HG03139 (cell line): ENCODE data around the gene D2HGDH.
"Not testable (repeated sequence)": the region's sequence is repeated elsewhere in the genome, so short reads cannot be mapped to it uniquely, and the experiment has no call there.

Source experiments
- ATAC-seq: cut with Tn5 transposase; IDR thresholded peaks from one replicate; pipeline ENCODE4 v1.9.1; 2021; ENCODE audit not compliant: unreplicated experiment

The D2HGDH gene

DNA sequence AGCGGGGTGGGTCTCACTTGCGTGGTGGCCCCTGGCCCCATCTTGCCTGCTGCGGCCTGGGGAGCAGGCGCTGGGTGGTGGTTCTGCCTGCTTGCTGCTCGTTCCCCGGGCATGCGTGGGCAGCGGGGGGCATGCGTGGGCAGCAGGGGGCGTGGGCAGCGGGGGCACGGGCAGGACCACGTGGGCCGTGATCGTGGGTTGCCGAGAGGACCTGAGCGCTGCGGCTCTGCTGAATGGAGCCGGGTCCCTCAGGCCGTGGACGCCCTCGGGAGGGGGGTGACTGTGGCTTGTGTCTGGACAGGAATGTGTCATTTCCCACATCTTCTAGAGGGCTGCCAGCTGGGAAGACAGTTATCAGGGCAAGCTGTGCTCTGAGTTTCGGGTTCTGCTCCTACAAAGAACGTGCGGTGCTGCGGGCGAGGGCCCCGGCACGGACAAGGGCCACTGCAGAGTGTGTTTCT lies 33.9 kb downstream of the D2HGDH start:
- no peak for ATAC-seq

GRCh38 chr2:241768850-241769249 lies 34.4 kb downstream of the D2HGDH start:
- ATAC-seq, result no peak

- ATAC-seq, result no peak
These were observed 35.4 kb downstream of the D2HGDH start for GRCh38 chr2:241769819-241770184.

- ATAC-seq, result no peak
These were observed 35.9 kb downstream of the D2HGDH start for GRCh38 chr2:241770185-241770935.

DNA sequence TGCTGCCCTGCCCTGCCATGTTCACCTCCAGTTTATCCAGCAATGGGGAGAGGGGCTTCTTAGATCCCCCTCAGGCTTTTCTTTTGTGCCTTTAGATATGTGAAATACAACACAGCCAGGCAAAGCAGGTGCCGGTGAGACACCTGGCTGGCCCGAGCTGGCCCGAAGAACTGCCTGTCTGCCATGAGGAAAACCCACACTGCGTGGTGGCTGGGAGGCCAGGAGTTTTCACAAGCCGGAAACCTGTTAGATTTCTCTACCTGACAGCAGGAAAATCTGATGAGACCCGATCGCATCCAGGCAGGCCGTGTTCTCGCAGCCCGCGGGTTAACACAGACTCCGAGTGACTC lies 36.5 kb downstream of the D2HGDH start:
- ATAC-seq, result no peak

GRCh38 chr2:241771286-241772062 lies 37.0 kb downstream of the D2HGDH start:
- no peak for ATAC-seq

GRCh38 chr2:241772063-241772499 lies 37.7 kb downstream of the D2HGDH start:
- no peak for ATAC-seq

GRCh38 chr2:241773511-241774418 lies 39.3 kb downstream of the D2HGDH start:
- ATAC-seq, result no peak

DNA sequence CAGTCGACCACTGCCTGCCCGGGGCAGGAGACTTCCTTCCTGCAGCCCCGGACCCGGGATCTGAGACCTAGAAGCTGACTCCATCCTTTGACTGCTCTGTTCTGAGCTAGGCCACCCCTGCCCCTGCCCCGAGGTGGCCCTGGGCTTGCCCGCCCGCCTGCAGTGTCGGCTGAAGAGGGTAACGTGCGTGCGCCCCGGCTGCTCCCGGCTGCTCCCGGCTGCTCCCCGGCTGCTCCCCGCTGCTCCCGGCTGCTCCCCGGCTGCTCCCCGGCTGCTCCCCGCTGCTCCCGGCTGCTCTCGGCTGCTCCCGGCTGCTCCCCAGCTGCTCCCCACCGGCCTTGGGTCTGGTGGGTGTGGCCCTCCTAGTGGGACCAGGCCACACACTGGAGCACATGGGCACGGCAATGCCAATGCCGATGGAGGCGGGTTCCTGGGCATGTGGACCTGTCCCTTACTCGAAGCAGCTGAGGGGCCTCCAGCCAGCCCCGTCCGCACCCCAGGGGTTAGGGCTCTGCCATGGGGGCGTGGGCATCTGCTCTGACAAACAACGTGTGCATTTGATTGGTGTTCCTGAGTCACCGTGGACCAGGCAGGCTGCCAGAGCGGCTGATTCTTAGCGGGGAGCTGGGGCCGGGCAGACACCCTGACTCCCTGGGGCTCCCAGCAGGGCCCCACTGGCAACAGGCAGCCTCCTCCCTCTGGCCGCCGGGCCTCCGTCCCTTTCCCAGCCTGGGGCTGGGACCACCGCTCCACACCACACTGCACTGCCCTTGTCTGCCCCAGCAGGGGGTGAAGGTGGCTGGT lies 40.2 kb downstream of the D2HGDH start:
- no peak for ATAC-seq

- ATAC-seq, result no peak
These were observed 41.1 kb downstream of the D2HGDH start for GRCh38 chr2:241775223-241776177.

DNA sequence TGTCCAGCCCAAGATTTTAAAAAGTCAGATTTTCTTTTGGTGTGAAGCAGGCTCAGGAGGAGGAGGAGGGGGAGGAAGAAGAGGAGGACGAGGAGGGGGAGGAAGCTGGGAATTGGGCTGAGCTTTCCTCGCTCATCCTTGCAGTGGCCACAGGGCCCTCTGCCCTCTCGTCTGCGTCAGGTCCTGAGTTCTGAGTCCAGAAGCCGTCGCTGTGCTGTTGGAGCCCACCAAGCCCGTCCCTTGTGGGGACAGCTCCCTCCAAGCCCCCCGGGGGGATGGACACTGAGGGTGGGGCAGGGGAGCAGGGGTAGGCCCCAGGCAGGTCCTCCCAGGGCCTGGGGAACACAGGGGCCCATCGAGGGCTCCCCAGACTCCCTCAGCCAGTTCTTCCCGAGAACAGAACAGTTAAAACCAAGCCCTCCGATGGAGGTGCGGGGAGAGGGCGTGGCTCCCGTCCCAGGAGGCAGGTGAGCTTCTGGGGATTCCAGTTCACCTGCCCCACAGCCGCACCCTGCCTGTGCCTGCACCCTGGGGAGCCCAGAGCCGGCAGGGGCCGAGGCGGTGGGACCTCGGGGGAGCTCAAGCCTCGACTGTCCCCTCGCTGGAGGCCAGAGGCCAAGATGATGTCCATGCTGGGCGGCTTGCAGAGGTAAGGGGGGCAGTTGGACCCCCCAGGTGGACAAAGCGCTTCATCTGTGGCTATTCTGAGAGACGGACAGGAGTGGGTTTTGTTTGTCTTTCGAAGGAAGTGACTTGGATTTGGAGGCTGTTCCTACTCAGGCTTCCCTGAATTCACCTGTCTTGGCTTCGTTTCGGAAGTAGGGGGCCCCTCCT lies 42.1 kb downstream of the D2HGDH start, which contains the start of gene GAL3ST2:
GAL3ST2 (plus strand) TSS at position 487 of the 834 bp plus-strand sequence; CDS start at position 621, 134 bp downstream.
- ATAC-seq, result no peak

GRCh38 chr2:241777170-241777685 lies 42.8 kb downstream of the D2HGDH start:
- ATAC-seq, result no peak

GRCh38 chr2:241777686-241778627 lies 43.5 kb downstream of the D2HGDH start:
- ATAC-seq, result no peak

GRCh38 chr2:241780939-241781569 lies 46.6 kb downstream of the D2HGDH start:
- ATAC-seq, result no peak

- not testable (repeated sequence) for ATAC-seq
These were observed 47.6 kb downstream of the D2HGDH start for GRCh38 chr2:241782053-241782452.

DNA sequence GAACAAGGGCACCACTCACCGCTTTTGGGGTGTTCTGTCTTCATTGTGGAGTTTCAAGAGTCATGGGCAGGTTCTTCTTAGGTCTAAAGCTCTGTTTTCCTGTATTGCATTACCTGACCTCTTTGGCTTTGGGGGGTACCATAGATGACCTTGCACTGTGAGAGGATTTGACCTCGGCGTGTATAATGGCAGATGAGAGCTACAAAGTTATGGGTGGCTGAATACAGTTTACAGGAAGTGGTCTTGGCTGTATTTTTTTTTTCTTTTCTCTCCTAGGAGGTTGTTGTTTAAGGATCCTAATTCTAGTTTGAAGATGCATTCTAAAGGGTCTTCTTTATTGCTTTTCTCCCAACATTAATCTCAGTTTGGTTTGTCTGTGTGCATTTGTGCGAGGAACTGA lies 53.7 kb downstream of the D2HGDH start:
- no peak for ATAC-seq

GRCh38 chr2:241788572-241788971 lies 54.1 kb downstream of the D2HGDH start:
- ATAC-seq, result no peak
